ENCODE data around the gene LOXL3. TPM values are rescaled to one million over a fixed set of nuclear protein-coding genes. Genes with fewer than 3 reads are reported as not detected.

Gene LOXL3
- total RNA-seq, 1 experiment from 2014 or later = 4.1 TPM

DNA sequence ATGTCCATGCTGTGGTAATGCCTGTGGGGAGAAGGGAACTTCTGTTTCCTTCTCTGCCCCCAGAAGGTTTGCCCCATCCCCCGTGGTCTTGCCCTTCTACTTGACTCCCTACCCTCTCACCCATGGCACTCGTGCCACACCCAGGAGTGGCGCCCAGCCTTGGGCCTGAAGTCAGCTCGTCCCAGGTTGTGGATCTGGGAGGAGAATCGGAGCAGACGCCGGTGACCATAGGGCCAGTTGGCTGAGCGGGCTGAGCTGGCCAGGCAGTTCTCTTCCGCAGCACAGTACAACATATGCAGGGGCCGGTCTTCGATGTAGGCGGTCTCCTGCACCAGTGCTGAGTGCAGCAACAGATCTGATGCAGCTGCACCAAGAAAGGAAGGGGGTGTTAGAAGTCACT lies 19.3 kb downstream of the LOXL3 start:
- BruUV-seq (replicated peaks) = no TSS peak
- Histone ChIP-seq H3K4me3 (replicated peaks in 1 of 2; ENCODE audit: low read depth in 1 of 2, low read length in 2 of 2) (no peak overlapping the region), H3K79me2 (ENCODE audit: insufficient read depth, low read length) (peaks cover 12% of the 10 kb centered on the region), H3K36me3 (ENCODE audit: control insufficient read depth in 1 of 2, insufficient read depth in 2 of 2, low read length in 2 of 2) (no peaks in the 10 kb centered on the region; a peak in 1 of 4 replicates), H3K27ac (ENCODE audit: low read depth, low read length) (no peak overlapping the region), H2AFZ (ENCODE audit: low read depth, low read length, poor library complexity, severe bottlenecking) (no peak overlapping the region), H3K9me3 (ENCODE audit: control insufficient read depth in 1 of 2, insufficient read depth in 1 of 2, low read depth in 1 of 2, low read length in 2 of 2) (no peaks in the 10 kb centered on the region), H3K9me2 (ENCODE audit: insufficient read depth) (no peaks in the 10 kb centered on the region), H3K4me1 (ENCODE audit: control insufficient read depth in 1 of 2, insufficient read depth in 2 of 2, low read length in 2 of 2) (peaks cover 6 to 11% of the 10 kb centered on the region in 2 experiments), H4K20me1 (ENCODE audit: insufficient read depth) (no peaks in the 10 kb centered on the region), H3K27me3 (ENCODE audit: insufficient read depth, low read length) (no peaks in the 10 kb centered on the region), H3K4me2 (ENCODE audit: low read length) (no peak overlapping the region), H3K9ac (ENCODE audit: low read length) (no peak overlapping the region)
- CTCF ChIA-PET = no interaction called here
- ATAC-seq (no peak), DNase-seq (ENCODE audit: low read depth, low spot score) (no peak)
- TF ChIP-seq POLR2A (IDR thresholded peaks at IDR 0.05; ENCODE audit: borderline replicate concordance, extremely low read depth, insufficient read depth, insufficient read length) (no peak), POLR2AphosphoS5 (IDR thresholded peaks at IDR 0.05; ENCODE audit: low read depth, low read length) (0 out of 2 replicates have a peak, but pooled peaks have one; percentile 13)
- POLR2A ChIA-PET = no interaction called here
- RAD21 ChIA-PET (ENCODE audit: low non-redundant PET in 1 of 2, low total read pairs in 2 of 2, uncharacterized antibody in 2 of 2, unreplicated experiment in 2 of 2) = no interaction called here
- intact Hi-C loops (cut with micrococcal nuclease) = loop anchor here (5.0 kb wide), 1 partner anchor 282 kb away; no protein-coding TSS in a partner anchor

GRCh38 chr2:74533464-74533863 lies 20.3 kb downstream of the LOXL3 start:
- H3K79me2 ChIP-seq (ENCODE audit: insufficient read depth, low read length) = peaks cover 22% of the 10 kb centered on the region
- DNase-seq (ENCODE audit: low read depth, low spot score) (no peak), ATAC-seq (no peak)
- POLR2A ChIA-PET = no interaction called here
- BruUV-seq (replicated peaks) = no TSS peak
- H3K9me2 ChIP-seq (ENCODE audit: insufficient read depth) = no peaks in the 10 kb centered on the region
- no peaks in the 10 kb centered on the region for H3K27me3 ChIP-seq (ENCODE audit: insufficient read depth, low read length)
- no peaks in the 10 kb centered on the region for H3K9me3 ChIP-seq (ENCODE audit: control insufficient read depth in 1 of 2, insufficient read depth in 1 of 2, low read depth in 1 of 2, low read length in 2 of 2)
- intact Hi-C loops (cut with micrococcal nuclease) = loop anchor here (5.0 kb wide), 1 partner anchor 281 kb away; no protein-coding TSS in a partner anchor
- no peak overlapping the region for H3K27ac ChIP-seq (ENCODE audit: low read depth, low read length)
- peaks cover 0 to 1% of the 10 kb centered on the region in 2 experiments; a peak in 1 of 4 replicates for H3K36me3 ChIP-seq (ENCODE audit: control insufficient read depth in 1 of 2, insufficient read depth in 2 of 2, low read length in 2 of 2)
- no peak overlapping the region for H3K4me3 ChIP-seq (replicated peaks in 1 of 2; ENCODE audit: low read depth in 1 of 2, low read length in 2 of 2)
- CTCF ChIA-PET = no interaction called here
- RAD21 ChIA-PET (ENCODE audit: low non-redundant PET in 1 of 2, low total read pairs in 2 of 2, uncharacterized antibody in 2 of 2, unreplicated experiment in 2 of 2) = interaction anchor here in 1 of 2 experiments (1.0 kb wide), 1 partner anchor 39 kb away, joined by 3 read pairs; no protein-coding TSS in a partner anchor
- no peak overlapping the region for H3K4me2 ChIP-seq (ENCODE audit: low read length)
- peaks cover 6 to 14% of the 10 kb centered on the region in 2 experiments for H3K4me1 ChIP-seq (ENCODE audit: control insufficient read depth in 1 of 2, insufficient read depth in 2 of 2, low read length in 2 of 2)
- no peak overlapping the region for H3K9ac ChIP-seq (ENCODE audit: low read length)
- TF ChIP-seq EZH2phosphoT487 (IDR thresholded peaks at IDR 0.05; ENCODE audit: borderline replicate concordance) (no peak), CEBPB (IDR thresholded peaks at IDR 0.05; ENCODE audit: low read depth) (no peak), SIN3A (IDR thresholded peaks at IDR 0.05; ENCODE audit: low read depth) (no peak), YY1 (IDR thresholded peaks at IDR 0.05; ENCODE audit: extremely low read depth, insufficient replicate concordance, low read depth, low read length) (no peak), CBX3 (IDR thresholded peaks at IDR 0.05; ENCODE audit: low read depth) (no peak), POLR2AphosphoS5 (IDR thresholded peaks at IDR 0.05; ENCODE audit: low read depth, low read length) (no peak), SP1 (IDR thresholded peaks at IDR 0.05; ENCODE audit: low read depth) (no peak), CTCF (IDR thresholded peaks at IDR 0.05 in 2 of 3, conservative IDR thresholded peaks at IDR 0.05 in 1 of 3; ENCODE audit: borderline replicate concordance in 1 of 3, insufficient read depth in 1 of 3, low read depth in 2 of 3, low read length in 2 of 3) (no peak), SRF (IDR thresholded peaks at IDR 0.05; ENCODE audit: low read depth) (no peak), ZNF274 (IDR thresholded peaks at IDR 0.05; ENCODE audit: low read depth, low read length) (no peak), MAX (IDR thresholded peaks at IDR 0.05) (no peak)
- H4K20me1 ChIP-seq (ENCODE audit: insufficient read depth) = no peaks in the 10 kb centered on the region
- H2AFZ ChIP-seq (ENCODE audit: low read depth, low read length, poor library complexity, severe bottlenecking) = no peak overlapping the region
